ENCODE measurements around the gene COL6A1. TPM values are rescaled to one million over a fixed set of nuclear protein-coding genes. Genes with fewer than 3 reads are reported as not detected.

The COL6A1 gene
- total and polyA plus RNA-seq, 5 donors from 2014 or later: 0.10 to 2.2 (median 0.78) TPM

DNA sequence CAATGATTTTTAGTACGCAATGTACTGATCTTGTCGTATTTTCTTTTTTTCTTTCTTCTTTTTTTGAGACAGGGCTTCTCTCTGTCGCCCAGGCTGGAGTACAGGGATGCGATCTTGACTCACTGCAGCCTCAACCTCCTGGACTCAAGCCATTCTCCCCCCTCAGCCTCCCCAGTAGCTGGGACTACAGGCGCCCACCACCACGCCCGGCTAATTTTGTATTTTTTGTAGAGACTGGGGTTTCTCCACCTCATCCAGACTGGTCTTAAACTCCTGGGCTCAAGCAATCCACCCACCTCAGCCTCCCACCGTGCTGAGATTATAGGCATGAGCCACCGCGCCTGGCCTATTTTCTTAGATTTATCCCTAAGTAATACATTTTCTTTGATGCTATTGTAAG, 72.5 kb downstream of the COL6A1 start:
- peaks cover 0 to 5% (median 0%) of the 10 kb centered on the region in 7 donors for H3K9me3 Mint-ChIP-seq
- ATAC-seq (ENCODE audit: low read depth in 2 of 2): no peak
- Histone ChIP-seq H3K4me3 (ENCODE audit: low read depth, low read length) (no peak overlapping the region), H3K27me3 (ENCODE audit: control insufficient read depth, insufficient read depth, low read length) (no peaks in the 10 kb centered on the region), H3K4me1 (ENCODE audit: control insufficient read depth, insufficient read depth, low read length, poor library complexity, severe bottlenecking) (peaks cover 3% of the 10 kb centered on the region), H3K9me3 (ENCODE audit: control insufficient read depth in 2 of 2, low read length in 2 of 2) (no peaks in the 10 kb centered on the region), H3K36me3 (ENCODE audit: control insufficient read depth, insufficient read depth, low read length) (no peaks in the 10 kb centered on the region), H3K27ac (ENCODE audit: insufficient read depth, low read length, poor library complexity, severe bottlenecking) (no peak overlapping the region)
- peaks cover 8% of the 10 kb centered on the region for H3K27me3 Mint-ChIP-seq
- H3K4me3 Mint-ChIP-seq: no peak overlapping the region
- H3K36me3 Mint-ChIP-seq: no peaks in the 10 kb centered on the region
- peaks cover 0 to 11% (median 2%) of the 10 kb centered on the region in 4 donors for H3K4me1 Mint-ChIP-seq
- DNase-seq: no peak
- no peak overlapping the region for H3K27ac Mint-ChIP-seq

DNA sequence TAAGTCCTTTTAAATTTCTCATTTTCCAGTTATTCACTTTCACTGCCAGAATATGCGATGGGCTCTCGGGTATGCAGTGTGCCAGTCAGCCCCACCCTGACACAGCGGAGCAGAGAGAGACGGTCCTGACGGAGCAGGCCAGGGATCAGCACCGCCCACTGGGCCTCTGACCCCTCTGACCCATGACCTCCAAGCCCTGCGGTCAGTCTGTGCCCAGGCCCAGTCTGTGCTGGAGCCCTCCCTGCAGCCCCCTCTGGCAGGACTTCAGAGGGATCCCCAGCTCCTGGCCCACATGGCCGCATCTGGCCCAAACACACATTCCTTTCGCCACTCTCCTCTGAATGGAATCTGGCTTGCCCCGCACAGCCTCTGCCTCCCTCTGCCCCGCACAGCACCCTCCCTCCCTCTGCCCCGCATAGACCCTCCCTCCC, 72.9 kb downstream of the COL6A1 start:
- DNase-seq (no peak), ATAC-seq (ENCODE audit: low read depth in 2 of 2) (no peak)
- no peak overlapping the region for H3K27ac ChIP-seq (ENCODE audit: insufficient read depth, low read length, poor library complexity, severe bottlenecking)
- H3K36me3 Mint-ChIP-seq: no peaks in the 10 kb centered on the region
- no peaks in the 10 kb centered on the region for H3K36me3 ChIP-seq (ENCODE audit: control insufficient read depth, insufficient read depth, low read length)
- H3K9me3 ChIP-seq (ENCODE audit: control insufficient read depth in 2 of 2, low read length in 2 of 2): no peaks in the 10 kb centered on the region
- H3K4me3 Mint-ChIP-seq: no peak overlapping the region
- peaks cover 11% of the 10 kb centered on the region for H3K27me3 Mint-ChIP-seq
- no peaks in the 10 kb centered on the region for H3K27me3 ChIP-seq (ENCODE audit: control insufficient read depth, insufficient read depth, low read length)
- no peak overlapping the region for H3K27ac Mint-ChIP-seq
- peaks cover 3% of the 10 kb centered on the region for H3K4me1 ChIP-seq (ENCODE audit: control insufficient read depth, insufficient read depth, low read length, poor library complexity, severe bottlenecking)
- peaks cover 0 to 11% (median 2%) of the 10 kb centered on the region in 4 donors for H3K4me1 Mint-ChIP-seq
- H3K4me3 ChIP-seq (ENCODE audit: low read depth, low read length): no peak overlapping the region
- H3K9me3 Mint-ChIP-seq: peaks cover 0 to 8% (median 0%) of the 10 kb centered on the region in 7 donors

Other genes with a start within 250 kb of the COL6A1 start
- gene COL6A2, start 116.3 kb downstream of the COL6A1 start, total RNA-seq: 12.9 TPM
- 1 to 10 TPM in 2 of 4 donors, under 1 TPM in 2; 0.08 to 3.8 (median 0.83) TPM for gene COL6A2, start 116.3 kb downstream of the COL6A1 start, polyA plus RNA-seq
- not detected for gene FTCD, start 173.8 kb downstream of the COL6A1 start, total RNA-seq
- gene FTCD, start 173.8 kb downstream of the COL6A1 start, polyA plus RNA-seq: under 1 TPM in 1 of 4 donors, not detected in 3; 0.38 TPM
- gene SPATC1L, start 202.7 kb downstream of the COL6A1 start, total RNA-seq: 1.7 TPM
- 1 to 10 TPM; 2.5 to 9.2 (median 6.2) TPM for gene SPATC1L, start 202.7 kb downstream of the COL6A1 start, polyA plus RNA-seq
- gene LSS, start 247.0 kb downstream of the COL6A1 start, total RNA-seq: 51.6 TPM
- 10 to 100 TPM in 3 of 4 donors, 1 to 10 TPM in 1; 8.8 to 18.0 (median 12.3) TPM for gene LSS, start 247.0 kb downstream of the COL6A1 start, polyA plus RNA-seq